Stimulated activated CD4-positive, alpha-beta T cell treated with anti-CD3 and anti-CD28 coated beads, Interleukin-12 subunit alpha, Interleukin-12 subunit beta, amount 100 ng/mL, for 4 hours (primary cell): Measurements from ENCODE around the gene KIAA1671.
A peak's percentile ranks its signal among the peaks of the same experiment; 100 is the strongest.

ENCODE experiments used
- DNase-seq: peaks from one replicate; pipeline ENCODE4 v3.0.0-alpha.2; 2020

KIAA1671 gene

DNA sequence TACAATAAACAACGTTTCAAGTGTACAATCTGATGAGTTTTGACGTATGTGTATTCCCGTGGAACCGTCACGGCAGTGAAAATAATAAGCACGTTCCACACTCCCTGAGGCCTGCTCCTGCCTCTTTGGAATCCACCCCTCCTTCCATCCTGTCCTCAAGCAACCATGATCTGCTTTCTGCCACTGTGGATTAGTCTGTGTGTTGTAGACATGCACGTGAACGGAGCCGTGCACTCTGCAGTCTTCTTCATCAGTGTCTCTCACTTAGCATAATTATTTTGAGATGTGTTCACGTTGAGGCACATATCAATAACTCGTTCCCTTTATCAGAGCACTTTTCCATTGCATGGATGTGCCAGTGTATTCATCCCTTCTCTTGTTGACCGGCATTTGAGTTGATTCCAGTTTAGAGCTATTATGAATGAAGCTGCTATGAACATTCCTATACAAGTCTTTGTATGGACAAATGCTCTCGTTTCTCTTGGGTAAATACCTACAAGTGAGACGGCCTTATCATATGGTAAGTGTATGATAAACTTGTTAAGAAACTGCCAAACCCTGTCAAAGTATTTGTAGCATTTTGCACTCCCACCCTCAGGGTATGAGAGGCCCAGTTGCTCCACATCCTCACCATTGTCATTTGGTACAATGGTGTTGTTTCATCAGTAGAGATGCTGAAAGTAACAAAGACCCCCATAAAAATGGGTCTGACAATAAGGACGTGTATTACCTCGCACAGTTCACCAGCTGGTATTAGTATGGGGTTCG, 144.3 kb downstream of the KIAA1671 start:
- no peak for DNase-seq

DNA sequence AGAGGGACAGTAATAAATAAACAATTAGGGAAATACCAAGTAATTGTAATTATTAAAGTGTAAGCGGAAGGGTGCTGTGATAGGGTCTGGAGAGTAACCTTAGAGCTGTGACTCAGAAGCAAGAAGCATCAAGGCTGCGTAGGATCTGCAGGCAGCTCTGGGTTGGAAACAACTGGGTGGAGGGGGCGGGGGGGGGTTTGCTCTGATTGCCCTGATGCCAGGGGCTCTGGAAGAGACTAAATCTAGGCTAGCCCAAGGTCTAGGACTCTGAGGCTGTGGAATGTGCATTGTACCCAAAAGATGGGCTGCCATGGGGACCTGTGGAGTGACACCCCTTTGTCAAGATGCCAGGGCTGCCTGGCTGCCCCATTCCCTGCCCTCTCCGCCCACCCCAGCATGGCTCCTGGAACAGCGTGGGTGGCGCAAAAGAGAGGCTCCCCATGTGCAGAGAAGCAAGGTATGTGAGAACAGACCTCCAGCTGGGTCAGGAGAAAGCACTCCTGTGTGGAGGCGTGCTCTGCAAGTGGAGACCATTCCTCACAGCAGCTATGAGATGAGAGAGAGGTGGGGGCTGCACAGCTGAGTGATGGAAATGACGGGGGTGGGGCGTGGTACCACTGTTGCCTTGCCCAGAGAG, 146.0 kb downstream of the KIAA1671 start:
- DNase-seq: no peak

DNA sequence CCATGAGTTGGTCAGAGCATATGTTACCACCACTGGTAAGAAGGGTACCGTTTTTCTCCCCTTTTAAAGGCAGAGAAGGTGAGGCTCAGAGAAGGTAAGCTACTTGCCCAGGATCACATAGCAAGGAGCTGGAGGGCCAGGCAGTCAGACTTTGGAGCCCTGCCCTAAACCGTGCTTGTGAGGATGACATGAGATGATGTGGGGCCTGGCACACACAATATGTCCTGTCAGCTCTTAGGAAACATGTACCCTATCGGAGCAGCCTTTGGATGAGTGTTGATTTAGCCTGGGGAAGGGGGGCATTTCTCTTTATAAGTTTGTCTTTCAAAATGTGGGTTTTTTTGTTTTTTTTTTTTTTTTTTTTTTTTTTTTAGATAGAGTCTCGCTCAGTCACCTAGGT, 146.7 kb downstream of the KIAA1671 start:
- no peak for DNase-seq

DNA sequence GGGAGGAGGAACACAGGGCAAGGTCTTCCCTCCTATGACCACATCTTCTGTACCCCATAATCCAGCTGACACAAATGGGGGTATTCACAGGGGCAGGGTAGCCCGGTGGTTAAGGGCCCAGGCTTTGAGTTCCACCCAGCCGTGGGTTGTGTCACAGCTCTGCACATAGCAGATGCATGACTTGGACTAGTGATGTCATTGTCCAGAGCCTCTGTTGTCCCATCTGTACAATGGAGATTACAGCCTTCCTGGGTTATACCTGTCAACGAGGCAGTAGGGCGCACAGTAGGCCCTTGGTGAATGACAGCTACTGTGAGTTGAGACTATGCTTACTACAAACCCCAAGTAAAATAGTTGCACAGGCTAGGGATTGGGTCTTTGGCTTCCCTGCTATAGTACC, 147.9 kb downstream of the KIAA1671 start:
- no peak for DNase-seq

DNA sequence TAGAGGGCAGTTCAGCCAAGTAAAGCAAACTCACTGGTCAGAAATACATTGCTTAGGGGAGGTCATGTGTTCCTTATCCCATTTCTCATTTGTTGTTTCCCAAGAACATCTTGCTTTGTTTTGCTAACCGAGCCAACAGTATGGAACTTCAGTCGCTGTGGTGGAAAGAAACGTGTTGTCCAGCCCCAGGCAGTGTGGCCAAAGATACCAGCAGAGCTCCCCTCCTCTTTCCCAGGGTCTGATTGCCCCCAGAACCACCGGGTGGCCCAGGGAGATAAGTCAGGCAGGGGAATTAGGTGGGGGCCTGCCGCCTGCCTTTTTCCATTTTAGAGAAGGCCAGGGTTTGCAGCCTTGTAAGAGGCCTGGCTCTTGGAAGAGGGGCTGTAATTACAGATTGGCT, 148.4 kb downstream of the KIAA1671 start:
- DNase-seq: no peak

DNA sequence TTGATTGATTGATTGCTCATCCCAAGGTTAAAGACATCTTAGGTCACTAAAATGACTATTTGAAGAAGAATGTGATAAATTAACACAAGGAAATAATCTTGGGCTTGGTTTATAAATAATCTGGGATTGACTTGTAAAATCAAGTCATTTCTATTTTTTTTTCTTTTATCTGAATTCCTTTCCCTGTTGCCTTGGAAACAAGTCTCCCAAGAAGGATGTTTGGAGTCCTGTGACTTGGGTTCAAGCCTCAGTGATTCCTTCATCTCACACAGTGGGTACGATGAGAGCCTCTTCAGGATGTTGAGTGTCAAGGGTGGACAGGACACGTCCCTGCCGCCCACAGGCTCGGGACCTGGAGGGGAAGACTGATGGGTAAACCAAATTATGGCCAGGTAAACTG, 149.0 kb downstream of the KIAA1671 start:
- DNase-seq: no peak

DNA sequence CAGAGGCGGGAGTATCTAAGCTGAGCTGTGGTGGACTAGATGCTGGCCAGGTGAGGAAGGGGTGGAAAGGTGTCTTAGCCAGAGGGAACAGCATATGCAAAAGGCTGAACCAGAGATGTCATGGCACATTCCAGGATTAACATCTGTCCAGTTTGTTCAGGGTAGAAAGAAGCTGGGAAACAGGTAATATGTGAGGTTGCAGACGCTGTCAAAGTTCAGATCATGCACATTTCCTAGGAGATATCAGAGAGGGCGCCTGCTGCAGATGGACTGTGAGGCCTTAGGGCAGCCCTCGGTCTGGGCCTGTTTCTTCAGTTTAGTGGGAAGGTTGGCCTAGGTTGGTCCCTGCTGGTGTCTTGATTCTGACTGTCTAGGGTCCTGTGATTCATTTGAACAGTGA, 149.5 kb downstream of the KIAA1671 start:
- no peak for DNase-seq

DNA sequence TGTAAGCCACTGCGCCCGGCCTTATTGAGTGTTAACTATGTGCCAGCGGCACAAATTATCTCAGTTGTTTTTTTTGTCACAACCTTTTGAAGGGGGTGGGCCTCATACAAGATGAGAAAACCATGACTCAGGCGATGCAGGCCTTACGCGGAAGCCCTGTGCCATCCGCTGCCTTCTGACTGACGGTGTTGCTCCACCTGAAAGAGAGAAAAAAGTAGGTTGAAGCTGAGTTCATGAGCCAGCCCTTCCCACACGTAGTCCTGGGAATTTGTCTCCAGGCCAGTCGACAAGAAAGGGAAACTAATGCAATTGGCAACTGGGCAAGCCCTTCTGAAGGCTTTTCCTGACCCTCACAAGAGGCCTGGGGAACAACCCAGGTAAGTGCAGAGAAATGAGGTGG, 150.2 kb downstream of the KIAA1671 start:
- no peak for DNase-seq

DNA sequence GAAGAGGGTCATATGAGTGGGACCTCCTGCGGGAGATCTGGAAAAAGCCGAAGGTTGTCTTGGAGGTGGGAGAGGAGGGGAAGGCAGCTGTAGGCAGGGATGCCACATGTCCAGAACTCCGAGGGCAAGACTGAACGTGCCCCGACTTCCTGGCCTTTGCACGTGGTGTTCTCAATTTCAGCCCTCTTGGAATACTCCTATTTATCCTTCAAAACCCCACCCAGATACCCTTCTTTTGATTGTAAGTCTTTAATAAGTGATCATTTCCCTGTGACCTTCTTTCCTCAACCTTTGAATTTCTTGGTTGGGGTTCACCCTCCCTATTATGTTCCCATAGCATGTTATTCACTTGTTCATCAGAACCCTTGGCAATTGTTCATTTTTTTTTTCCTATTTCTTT, 151.9 kb downstream of the KIAA1671 start:
- no peak for DNase-seq

DNA sequence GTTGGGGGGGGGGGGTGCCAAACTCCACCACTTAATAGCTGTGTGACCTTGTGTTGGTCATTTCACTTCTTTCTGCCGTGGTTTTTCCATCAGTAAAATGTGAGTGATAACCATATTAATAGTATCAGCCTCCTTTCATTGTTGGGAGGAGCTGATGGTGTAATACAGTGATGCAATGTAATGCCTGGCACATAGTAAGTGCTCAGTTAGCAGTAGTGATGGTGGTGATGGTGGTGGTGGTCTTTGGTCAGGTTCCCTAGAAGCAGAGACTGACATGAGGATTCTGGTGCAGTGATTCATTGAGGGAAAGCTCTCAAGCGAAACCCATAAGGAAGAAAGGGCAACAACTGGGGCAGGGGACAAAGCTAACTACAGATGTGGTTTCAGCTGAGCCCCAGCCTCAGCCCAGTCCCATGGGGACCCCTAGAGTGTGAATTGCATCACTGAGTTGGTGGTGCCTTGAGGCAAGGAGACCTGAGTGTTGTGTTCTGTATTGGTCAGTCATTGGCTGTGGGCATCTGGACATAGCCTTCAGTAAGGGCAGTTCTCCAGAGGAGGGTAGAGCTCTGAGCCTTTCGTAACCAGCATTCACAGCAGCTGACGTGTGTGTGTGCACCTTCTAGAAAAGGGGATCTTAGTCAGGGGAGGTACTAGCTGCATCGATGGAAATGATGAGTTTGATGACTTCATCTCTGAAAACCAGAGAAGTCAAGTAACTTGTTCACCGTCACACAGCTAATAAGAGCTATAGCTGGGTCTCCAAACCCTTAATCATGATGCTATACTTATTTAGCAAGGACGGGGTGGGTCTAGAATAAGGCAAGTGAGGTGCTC, 153.5 kb downstream of the KIAA1671 start:
- no peak for DNase-seq

DNA sequence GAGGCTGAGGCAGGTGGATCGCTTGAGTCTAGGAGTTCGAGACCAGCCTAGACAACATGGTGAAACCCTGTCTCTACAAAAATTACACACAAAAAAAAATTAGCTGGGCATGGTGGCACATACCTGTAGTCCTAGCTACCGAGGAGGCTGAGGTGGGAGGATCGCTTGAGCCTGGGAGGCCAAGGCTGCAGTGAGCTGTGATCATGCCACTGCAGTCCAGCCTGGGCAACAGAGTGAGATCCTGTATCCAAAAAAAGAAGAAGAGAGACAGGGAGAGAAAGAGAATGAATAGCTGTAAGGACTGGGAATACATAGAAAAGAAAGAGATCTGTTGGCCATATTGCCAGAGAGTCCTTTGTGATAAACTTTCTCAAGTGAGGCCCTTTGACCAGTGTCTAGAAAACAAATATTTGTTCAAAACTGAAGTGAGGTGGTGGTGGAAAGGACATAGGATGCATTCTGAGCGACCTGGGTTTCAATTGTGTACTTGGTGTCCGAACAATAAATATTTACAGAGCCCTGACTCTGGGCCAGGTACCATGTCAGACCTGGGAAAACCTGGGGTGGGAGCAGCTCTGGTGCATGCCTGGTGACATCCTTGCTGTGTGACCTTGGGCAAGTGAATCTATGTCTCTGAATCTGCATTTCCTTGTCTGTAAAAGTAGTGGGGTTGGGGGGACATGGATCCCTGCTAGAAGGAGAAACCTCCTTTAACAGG, 157.5 kb downstream of the KIAA1671 start:
- DNase-seq: no peak

DNA sequence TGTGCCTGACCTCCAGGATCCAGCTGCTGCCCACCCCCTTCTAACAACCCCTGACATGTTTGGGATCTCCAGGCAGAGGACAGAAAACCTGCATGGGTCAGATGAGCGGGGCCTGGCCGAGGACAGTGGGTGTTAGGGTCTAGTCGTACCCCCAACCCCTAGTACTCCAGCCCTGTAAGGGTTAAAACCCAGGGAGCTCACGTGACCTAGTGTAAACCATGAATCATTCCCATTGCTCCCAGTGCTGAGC, 158.0 kb downstream of the KIAA1671 start:
- DNase-seq: no peak

DNA sequence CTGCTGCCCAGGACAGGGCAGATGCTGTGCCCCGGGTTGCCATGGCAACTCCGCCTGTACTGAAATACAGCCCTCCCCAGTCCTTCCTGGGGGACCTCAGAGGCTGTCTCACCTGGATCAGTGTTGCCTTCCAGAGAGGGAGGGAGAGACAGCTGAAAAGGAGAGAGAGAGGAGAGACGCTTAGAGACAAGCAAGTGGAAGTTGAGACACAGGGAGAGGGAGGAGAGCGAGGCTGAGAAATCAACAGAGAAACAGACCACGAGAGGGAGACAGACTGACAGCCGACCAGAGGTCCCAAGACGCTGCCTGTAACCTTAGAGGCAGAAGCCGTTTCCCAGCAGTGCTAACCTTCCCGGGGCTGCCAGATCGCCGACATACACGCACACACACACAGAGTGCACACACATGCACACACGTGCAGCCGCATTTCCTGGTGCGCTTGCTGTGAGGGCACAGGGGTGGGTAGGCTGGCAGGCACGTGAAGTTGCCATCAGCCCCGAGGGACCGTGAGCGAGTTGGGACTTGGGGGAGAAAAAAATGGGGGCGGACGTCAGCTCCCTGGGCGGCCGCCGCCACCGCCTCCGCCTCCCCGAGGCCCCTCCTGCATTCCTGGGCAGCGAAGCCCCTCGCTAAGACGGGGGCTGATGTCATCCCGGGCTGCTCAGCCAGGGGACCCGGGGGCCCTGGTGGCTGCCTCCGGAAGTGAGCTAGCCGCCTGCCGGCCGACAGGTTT, 158.5 kb downstream of the KIAA1671 start:
- DNase-seq: peak; percentile 29

DNA sequence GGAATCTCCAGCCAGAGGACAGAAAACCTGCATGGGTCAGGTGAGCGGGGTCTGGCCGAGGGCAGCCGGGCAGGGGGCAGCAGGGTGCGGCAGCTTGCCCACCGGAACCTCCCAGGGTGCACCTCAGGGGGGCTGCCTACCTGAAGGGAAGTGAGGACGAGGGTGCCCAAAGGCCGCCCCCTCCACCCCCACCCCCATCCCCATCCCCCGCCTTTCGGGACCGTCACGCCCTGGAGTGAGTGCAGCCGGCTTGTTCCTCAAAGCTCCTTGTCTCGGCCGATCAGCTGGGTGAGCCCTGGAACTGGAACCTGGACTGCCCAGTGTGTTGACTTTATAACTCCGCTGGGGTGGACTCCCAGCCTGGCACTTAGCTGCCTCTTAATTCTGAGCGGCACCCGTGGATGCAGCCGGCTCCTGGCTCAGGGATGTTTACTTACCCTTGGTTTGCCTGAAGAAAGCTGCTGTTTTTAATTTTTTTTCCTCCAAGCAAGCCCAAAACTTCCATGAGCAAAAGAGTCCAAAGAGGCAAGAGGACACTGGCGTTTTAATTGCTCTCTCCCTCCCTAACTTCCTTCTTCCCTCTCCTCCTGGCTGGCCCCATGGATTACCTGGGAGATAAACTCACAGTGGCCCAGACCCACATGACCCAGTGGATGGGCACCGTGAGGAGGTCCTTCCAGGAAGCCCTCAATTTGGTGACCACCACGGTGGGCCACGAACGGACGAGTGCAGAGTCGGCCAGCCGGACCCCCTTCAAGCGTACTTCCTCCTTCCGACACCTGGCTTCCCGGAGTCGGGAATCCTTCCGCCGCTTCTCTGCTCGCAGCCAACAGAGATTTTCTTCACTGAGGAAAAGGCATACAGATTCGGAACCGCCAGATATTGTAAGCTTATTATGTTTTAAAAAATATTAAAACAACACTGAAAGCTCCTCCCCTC, 159.3 kb downstream of the KIAA1671 start:
- DNase-seq: no peak

DNA sequence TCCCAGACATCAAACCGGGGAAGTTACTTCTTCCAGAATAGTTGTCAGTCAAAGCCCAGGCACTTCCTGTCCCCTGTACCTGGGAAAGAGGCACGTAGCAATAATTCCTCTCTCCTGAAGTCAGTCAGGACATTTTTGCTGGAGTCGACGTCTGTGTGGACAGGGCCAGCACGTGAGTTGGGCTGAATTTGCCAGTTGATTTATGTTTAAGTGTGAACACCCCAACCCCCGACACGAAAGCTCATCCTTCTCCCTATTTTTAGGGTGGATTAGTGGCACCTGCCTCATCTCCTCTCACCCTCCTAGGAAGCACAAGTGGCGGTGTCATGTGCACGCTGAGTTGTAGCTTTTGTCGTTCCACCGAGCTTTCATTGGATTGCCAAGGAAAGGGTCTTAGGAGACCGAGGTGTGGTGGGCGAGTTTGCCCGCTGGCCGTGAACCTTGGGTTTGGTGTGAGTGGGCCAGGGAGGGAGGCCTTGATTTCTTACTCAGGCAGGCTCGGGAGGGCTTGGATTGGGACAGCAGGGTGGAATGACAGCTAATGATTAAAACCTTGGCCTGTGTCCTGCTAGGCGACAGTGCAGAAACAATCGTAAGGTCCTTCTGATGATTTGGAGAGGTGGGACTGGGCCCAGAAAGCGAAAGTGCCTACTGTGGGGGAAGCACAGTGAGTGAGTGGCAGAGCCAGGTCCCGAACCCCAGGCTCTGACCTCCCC, 160.2 kb downstream of the KIAA1671 start:
- DNase-seq: no peak

DNA sequence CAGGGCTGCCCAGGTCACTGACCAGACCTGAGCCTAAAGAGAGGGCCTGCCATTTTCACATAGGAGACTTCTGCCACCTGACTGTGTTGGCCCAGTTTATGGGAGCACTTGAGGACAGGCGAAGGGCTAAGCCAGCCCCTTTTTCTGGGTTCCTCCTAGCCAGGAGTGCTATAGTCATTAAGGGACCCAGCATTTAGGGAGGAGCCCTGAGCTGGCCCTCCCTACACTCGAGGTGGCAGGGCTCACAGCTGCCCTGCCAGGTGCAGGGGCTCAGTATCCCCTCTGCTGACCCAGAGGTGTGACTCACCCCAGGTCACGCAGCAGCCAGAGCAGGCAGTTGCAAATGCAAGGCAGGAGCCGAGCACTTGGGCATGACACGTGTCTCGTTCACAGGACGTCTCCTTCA, 160.8 kb downstream of the KIAA1671 start:
- DNase-seq: no peak

DNA sequence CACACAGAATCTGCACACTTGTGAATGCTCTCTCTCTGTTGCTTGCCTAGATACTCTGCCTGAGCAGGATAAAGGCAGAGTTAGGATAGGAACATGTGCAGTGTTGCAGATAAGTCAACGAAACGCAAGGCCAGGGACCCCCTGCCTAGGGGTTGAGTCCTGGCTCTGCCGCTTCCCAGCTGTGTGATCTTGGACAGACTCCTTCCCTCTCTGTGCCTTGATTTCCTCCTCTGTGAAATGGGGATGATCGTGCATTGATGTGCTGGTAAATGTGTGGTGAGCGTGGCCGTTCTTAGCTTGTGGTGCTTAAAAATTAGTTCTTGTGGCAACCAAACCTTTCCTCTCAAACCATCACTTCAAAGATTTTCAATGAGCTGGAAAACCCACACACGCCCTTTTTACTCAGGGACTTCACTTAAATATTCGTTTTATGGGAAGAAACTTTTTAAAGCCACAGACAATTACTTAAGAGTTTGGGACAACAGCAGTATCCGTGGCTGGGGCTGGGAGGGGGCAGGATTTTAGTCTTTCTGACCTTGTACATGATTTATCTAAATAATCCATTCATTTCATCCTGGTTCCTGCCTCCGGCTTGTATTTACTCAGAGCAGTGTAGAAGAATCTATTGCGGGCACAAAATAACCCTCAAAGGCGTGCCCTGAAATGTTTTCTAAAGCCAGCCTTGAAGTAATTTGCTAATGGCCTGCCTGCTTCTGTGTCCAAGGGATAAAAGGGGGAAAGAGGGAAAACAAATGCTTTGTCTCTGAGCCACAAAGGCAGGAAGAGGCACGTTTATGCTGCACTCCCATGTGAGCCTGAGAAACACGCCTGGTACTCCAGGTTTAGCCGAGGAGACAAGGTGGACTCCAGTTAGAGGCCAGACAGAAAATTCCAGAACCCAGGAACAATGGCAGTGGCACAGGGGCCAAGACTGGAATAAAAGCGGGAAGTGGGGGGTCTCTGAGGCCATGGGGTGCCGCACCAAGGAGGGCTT, 162.2 kb downstream of the KIAA1671 start:
- DNase-seq: no peak

DNA sequence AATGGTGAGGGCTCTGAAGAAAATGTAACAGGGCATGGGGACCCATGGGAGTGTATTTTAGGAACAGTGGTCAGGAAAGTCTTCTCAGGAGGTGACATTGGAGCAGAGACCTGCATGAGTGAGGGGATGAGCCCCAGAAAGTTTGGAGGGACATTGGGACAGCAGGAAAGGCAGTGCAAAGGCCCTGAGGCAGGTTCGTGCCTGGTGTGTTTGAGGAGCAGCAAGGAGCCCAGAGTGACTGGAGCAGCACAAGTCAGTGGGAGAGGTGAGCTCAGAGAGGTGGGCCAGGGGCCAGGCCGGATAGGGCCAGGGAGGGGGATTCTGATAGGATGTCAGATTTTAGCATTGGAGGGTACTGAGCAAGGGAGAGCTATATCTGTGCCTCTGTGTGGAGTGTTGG, 167.1 kb downstream of the KIAA1671 start:
- no peak for DNase-seq

DNA sequence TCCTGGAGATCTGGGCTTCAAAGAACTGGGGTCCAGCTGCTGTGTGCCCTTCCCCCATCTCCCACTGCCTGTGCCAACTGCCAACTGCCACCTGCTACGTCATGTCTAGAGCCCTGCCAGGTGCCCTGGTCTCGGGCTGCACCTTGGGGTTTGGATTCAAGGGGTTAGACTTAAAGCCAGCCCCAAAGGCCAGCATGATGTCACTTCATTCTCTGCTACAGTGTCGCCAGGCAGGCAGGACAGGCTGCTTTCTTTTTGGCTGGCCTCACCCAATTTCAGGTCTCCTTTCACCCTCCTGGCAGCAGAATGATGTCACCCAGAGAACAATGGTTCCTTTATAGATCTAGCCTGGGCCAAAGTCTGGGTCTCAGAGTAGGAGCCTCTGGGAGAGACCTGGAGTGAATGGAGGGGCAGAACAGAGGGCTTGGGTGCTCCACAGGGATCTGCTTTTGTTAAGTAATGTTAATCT, 167.6 kb downstream of the KIAA1671 start:
- no peak for DNase-seq
